ENCODE data around the gene BTBD3.
A peak's percentile ranks its signal among the peaks of the same experiment; 100 is the strongest.

BTBD3 gene

DNA sequence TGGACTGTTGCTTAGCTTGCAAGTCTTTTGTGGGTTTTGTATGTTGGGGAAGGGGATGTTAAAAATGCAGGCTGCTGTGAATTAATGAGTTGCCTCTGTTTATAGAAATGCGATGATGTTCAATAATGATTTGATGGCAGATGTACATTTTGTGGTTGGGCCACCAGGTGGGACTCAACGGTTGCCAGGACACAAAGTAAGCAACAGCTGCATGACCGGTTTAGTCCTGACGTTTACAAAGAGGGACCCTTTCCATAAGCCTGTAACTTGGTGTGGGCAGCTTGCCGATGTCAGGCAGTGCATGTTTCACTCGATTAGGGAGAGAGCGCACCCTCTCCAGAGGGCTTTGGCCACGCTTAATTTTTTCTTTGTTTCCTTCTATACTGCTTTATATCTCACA, 1.3 kb downstream of the BTBD3 start:
- DNase-seq, result peak; percentile 97

DNA sequence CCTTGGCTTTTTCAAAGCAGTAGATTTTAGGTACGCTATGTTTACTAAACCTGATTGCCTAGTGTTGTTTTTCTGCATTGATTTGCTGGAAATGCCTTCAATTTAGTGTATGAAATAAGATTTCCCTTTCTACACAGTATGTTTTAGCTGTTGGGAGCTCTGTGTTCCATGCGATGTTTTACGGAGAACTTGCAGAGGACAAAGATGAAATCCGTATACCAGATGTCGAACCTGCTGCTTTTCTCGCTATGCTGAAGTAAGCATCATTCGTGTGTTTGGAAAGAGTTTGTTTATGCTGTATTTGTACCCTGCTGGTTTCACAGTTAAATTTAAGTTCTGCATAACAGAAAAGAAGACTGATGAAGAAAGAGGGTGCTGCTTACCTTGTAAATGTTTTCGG, 1.9 kb downstream of the BTBD3 start:
- peak; percentile 72 for DNase-seq

DNA sequence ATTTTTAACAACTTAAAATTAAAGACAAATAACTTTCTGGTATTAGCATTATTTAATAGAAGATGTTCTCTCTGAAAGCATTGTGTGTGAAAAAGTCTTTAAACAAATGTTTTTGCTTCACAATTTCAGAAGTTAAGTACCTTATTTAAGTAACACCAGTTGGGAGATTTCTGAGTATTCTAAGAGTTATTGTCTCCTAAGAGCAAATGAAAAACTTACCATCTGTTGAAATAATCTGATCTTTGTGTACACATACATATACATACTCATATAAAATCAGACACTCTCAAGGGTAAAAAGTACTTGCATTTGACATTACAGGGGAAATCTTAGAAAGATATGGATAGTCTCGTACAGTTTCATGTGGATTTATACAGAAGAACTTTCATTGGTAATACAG, 2.4 kb downstream of the BTBD3 start:
- no peak for DNase-seq

DNA sequence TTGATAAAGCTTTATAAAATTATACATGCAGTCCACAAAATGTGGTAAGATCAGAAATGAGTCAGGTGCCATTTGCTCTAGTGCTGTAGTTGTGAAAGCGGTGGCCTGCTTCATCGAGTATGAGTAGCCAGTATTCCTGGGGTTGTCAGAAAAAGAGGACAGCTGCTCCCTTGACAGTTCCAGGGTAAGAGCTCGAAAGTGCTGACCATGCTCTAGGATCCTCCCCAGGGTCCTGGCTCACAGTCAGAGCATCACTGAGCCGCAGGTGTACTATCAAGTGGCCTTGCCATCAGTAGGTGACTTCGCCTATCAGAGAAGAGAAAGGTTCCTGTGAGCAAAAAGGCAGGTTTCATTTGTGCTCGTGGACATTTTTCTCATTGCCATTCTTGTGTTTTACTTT, 3.6 kb downstream of the BTBD3 start:
- no peak for DNase-seq

DNA sequence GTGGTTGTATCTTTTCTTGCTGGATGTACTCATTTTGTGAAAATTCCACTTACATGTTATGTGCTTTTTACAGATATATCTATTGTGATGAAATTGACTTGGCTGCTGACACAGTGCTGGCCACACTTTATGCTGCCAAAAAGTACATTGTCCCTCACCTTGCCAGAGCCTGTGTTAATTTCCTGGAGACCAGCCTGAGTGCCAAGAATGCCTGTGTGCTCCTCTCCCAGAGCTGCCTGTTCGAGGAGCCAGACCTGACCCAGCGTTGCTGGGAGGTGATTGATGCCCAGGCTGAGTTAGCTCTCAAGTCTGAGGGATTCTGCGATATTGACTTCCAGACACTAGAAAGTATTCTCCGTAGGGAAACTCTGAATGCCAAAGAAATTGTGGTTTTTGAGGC, 4.9 kb downstream of the BTBD3 start:
- no peak for DNase-seq

DNA sequence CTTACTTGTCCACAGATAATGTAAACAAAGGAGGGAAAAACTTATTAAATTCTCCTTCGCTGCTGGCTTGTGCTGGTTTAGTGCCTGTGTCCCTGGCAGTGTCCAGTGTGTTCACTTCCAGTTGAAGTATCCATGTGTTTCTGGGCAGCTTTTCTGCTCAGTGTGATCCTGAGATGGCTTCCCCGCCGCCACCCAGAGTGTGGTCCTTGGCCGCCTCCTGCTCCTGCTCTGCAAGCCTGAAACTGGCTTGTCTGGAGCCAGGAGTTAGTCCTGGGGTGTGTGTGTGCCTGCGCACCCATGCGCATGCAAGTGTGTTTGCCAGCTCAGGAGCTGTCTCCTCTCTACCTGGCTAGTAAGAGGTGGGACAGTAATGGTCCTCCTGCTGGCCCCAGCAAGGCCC, 7.2 kb downstream of the BTBD3 start:
- peak; percentile 12 for DNase-seq

DNA sequence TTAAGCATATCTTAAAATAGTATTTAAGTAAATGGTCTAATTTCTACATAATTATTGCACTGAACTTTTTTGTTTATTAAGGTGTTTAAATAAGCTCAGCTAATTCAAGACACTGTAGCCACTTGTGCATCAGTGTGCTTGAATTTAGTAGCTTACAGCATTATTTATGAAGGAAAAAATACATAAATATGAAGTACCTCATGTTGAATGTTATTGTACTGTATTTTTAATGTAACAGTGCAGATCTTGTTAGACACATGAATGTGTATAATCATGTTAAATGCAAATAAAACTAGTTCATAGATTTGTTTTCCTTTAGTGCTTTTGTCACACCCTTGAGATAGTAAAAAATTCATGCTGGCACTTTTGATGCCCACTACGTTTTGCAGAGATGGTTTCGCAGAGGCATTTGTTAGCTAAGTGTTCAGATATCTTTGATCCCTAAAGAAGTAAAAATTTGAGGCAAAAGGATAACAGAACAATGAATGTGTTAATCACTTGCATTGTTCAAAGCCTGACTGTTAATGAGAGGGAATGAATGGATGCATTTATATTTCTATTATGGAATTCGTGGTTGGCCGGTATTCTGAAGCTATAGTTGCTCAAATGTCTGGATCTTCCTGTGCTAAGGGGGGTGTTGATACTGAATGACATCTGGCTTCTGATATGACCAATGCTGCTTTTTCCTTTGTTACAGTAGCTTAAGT, 8.8 kb downstream of the BTBD3 start:
- DNase-seq, result no peak

DNA sequence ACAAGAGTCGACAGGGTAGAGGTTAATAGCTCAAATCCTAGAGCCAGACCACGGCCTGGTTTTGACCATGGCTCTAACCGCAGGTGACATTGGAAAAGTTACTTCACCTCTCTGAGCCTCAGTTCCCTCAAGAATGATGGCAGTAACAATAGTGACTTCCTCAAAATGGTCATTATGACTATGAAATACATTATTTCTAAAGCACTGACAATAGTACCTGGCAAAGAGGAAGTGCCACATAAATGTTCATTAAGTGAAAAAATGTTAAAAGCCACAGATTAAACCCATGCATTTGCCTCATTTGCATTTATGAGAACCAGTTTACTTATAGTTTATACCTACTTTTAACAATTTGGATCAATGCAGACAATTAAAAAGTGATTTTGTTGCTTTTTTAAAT, 12.3 kb downstream of the BTBD3 start:
- DNase-seq, result no peak

DNA sequence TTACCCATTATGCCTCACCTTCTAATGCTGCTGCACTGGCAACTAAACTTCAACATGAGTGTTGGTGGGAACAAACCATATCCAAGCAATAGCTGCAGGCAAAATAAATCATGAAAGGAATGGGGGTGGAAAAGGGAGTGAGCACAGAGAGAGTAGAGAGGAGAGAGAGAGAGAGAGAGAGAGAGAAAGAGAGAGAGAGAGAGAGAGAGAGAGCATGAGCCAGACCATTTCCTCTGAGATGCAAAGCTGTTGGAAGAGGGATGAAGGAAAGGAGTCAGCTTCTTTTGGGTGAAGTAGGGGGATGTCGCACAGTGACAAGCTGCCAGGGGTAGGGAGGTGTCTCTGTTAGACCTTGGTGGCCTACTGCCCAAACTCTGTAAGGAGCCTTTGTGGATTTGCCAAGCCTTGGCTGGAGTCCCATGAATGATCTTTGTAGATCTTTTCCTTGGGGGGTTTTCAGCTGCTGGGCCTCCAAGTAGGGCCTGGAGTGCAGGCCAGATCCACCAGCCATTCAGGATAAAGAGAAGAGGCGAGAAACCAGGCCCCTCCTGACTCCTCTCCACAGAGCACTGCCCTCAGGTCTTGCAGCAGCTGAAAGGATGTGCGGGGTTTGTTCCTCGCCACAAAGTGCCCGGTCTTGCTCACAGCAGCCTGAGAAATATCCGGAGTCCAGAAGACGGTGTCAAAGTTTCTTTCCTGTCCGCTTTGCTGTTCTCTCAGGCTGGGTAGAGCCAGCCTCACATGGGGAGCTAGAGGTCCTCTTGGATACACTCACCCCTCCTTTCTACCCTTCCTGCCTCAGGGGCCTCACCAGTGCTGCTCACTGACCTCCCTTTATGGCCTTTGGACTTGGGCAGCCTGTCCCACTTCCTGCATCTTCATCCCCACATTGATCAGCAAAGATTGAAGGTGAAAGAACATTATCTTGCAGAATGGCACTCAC, 17.8 kb downstream of the BTBD3 start:
- DNase-seq, result no peak

DNA sequence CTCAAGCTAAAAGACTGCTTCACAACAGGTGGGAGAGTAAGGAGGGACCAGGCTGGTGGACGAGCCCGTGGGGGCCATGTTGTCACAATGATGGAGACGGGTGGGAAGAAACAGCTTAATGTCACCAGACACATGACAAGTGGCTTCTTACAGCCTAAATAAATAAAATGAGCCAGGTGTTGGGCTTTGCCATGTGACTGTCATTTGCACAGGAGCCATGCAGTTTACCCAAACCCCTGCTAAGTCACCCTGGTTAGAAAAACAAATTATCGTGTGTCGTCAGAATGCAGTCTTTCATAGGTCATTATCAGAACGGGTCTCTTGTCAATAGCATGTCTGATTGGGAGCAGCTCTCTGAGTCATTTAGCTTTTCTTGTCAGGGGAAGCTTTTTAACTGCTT, 18.5 kb downstream of the BTBD3 start:
- no peak for DNase-seq

DNA sequence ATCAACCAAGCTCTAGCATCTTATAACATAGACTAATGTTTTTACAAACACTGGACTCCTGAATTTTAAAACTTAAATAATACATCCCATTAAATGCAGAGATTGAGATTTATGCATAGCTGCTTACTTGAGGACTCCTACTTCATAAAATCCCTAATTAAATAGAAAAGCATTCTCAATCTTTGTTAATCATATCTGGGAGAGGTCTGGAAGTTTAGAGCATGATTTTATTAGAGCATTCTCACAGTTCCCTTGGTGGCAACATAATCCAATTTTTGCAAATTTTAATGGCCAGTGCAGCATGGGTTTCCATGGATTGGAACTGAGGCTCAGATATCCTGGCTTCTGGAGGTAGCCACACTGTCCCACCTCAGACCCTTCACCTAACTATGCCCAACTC, 19.5 kb downstream of the BTBD3 start:
- no peak for DNase-seq

DNA sequence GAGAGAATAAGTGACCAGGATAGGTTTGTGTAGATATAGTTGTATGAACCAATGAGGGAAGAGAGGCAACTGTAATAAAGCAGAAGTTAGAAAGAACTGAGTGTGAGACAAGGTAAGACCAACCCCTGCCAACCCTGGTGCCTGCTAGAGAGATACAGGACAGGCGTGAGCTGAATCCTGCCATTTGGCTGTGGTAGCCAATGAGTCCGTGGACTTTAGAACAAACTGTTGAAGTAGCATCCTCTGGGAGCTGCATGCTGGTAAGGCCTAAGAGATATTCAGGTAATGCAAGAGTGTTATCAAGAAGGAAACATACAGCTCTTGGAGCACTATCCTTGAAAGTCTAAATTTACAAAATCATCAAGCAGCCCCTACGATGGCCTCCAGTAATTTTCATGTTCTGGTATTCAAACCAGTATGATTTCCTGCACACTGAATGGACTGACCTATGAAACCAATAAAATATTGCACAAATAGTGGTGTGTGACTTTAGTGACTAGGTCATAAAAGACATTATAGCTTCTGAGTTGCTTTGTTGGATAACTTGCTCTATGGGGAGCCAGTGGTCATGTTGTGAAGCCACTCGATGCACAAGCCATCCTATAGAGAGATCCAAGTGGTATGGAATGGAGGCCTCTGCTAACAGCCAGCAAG, 24.0 kb downstream of the BTBD3 start:
- DNase-seq, result no peak

DNA sequence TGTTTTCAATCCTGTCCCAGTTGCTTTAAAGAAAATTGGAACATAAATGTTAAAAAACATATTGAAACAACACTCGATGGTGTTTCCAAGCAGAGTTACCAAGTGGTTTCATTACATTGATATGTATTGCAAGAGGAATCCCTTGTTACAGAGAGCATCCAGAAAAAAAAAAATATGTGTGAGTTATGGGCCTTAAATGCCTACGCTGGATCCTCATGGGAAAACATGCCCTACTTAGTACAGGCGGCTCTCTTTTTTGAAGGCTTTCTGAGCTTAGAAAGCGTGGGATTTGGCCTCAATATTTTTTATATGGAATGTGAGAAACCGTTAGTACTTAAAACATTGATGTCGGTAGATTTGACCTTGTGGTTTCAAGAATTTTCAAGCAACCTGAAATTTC, 26.1 kb downstream of the BTBD3 start:
- DNase-seq, result no peak

DNA sequence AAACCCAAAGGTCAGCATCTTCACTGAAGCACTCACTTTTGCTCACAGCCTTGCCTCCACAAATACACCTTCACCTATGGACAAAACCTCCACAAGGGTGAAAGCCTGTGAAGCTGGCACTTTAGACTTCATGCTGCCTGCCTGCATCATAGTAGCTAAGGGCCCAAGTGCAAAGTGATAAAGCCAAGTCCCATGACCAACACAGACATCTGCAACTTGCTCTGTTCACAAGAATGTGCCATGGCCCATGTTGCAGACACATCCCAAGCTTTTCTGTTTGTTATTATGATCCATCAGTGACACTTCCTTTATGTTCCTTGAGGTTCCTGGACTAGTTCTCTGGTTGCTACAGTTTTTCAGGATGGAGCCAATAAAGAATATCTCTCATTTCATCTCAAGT, 31.1 kb downstream of the BTBD3 start:
- no peak for DNase-seq

DNA sequence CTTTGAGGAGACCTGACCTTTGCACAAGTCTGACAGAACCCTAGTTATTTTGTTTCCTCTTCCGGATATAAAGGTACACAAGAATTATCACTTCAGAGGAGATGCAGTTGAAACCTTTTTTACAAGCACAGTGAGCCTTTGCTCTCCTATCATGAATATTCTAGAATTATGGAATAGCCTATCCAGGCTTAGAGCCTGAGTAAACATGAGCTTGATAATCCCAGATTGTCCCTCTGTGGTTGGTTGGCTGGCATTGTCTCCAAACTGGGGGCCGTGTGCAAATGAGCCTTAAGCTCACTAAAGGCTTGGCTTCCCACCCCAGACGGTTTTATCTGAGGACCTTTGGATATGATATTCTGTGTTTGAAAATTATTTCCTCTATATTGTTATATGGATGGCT, 32.0 kb downstream of the BTBD3 start:
- DNase-seq, result no peak

DNA sequence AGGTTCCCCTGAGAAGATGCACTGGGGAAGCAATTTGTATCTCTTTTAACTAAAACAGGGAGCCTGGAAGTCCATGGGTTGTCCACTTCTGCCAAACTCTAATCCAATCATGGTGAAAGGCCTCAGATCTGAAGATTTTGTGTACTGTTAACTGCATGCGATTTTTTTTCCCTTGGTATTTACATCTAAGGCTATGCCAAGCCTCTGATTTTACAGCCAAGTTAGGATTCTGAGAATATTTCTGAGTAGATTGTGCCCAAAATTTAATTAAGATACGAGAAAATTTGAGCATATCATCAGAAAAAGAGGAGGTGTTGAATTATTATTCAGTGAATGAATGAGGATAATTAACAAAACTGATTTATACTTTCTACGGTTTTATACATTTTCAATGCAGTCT, 34.0 kb downstream of the BTBD3 start:
- DNase-seq, result no peak

DNA sequence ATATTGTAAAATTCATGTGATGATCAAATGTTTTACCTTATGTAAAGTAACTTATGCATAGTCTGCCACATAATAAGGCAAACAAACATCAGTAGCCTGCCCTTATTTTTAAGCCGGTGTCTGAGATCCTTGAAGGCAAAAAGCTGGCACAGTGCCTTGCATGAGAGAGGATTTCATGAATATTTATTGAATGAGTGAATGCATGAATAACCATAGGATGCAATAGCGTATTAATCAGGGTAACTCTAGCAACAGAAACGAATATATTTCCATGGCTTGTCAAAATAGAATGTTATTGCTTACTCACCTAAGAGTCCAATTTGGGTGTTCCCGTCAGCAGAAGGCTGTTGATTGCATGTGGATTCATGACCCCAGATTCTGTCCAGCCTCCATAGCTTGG, 34.9 kb downstream of the BTBD3 start:
- DNase-seq, result no peak

DNA sequence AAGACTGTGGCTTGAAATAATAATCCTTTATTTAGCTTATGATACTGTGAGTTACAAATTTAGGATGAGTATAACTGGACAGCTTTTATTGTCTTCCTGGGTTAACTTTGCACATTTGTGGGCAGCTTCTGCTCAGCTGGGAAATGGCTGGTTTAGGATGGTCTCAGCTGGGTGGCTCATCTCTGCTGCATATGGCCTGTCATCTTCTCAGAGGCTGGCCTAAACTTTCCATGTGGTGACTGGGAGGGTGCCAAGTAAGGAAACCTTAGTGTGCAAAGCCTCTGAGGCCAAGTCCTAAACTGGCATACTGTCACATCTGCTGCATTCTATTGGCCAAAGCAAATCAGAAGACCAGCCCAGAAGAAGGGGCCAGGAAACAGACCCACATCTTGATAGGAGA, 40.2 kb downstream of the BTBD3 start:
- DNase-seq, result no peak

DNA sequence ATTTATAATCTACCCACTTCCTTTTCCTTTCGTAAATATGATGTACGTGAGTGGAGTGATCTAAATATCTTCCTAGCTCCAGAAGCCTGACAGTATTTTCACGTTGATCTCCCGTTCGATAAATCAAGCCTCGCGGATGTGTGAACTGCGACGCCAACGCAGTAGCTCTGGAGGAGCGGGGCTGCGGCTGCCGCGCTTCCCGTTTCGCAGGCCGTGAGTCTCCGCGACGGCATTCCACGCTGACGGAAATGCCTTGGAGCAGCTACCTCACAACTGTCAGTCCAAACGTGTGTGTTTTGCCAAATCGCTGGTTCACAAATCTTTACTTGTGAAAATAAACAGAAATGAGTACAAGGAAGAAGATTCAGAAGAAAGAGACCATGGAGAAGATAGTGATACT, 41.2 kb downstream of the BTBD3 start:
- no peak for DNase-seq

DNA sequence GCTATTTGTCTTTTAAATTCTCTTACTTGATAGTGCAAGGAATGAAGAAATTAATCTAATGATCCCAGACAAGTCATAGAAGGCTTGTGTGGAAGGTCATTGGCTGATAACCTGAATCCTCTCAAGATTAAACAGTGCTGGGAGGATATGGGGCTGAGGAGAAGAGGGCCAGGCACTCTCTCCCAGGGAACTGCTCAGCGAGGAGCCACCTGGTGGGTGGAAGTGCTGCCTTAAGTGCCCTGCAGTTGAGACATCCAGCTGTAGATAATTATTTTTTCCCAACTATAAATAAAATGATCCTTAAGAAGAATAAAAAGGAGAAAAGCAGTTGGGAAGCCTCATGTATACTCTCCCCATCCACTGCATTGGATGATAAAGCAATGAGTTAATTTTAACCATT, 47.9 kb downstream of the BTBD3 start:
- no peak for DNase-seq

DNA sequence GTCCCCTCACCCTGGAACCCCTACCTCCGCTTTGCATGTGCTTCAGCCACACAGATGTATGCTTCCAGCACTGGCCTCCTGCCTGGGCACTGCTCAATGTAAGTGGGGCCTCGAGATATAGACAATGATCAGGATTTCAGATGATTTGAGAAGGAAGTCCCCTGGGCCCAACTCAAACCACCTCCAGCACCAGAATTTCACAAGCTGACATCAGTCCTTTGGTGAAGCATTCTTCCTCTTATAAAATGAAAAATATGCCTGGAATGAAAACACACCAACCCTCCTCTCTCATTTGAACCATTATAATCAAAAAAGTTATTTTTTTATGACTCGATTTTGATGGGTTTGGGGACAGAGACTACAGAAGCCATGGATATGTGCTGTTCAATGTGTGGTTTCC, 48.5 kb downstream of the BTBD3 start:
- no peak for DNase-seq

DNA sequence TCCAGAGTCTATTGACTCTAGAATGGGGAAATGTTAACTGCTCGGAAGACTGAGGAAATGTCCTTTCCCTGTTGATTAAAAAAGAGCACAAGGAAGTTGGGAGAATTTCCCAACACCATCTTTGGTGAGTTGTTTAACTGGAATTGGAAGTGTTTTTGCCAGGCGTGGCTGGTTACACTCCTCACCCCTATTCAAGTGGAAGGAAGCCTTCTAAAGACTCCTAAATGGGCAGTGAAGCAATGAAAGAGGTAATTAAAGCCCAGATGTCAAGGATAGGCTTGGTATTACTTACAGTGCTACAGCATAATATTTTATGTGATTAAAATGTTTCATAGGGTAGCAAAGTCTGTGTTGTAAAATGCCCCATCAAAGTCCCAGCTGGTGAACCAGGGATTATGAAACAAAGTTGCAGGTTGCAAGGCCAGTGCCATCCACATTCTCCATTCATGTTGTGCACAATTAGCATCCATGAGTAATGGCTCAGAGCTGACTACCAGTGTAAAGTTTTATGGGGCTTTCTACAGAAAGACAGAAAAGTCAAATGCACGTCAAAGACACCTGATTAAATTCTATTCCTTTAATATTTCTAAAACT, 52.6 kb downstream of the BTBD3 start:
- DNase-seq, result no peak

DNA sequence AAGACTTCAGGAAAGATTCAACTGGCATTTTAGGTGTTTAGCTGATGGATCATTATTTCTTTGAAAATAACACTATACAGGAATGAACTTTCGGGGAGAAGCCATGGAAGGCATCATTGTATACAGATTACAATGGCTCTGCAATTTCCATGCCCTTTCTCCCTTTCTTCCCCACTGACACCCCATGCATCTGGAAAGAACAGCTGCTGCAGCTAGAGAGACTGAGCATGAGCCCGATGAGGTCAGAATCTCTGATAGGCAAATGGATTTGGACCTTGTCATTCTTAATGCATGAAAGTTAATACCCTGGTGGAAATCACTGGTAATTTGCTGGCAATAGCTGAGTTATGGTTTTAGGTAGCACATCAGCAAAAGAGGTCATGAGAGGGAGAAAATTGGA, 54.8 kb downstream of the BTBD3 start:
- no peak for DNase-seq
